Vagina (tissue), 2 donors: Measurements from ENCODE around the gene PSME3IP1. TPM values are rescaled to one million over a fixed set of nuclear protein-coding genes. Genes with fewer than 3 reads are reported as not detected.
"Not testable (repeated sequence)": the region's sequence is repeated elsewhere in the genome, so short reads cannot be mapped to it uniquely, and the experiment has no call there.

Experiments used
- DNase-seq, 2 donors: peaks; one replicate each; pipeline ENCODE4 v3.0.0-alpha.2; 2017; ENCODE audit errors: extremely low spot score in 2 of 2
- H3K27ac ChIP-seq: fragments of 200-600 bp; sonication (generic); one replicate; pipeline ENCODE4 v1.5.1; 2019
- H3K27me3 ChIP-seq: fragments of 200-600 bp; sonication (generic); one replicate; pipeline ENCODE4 v1.5.1; 2019
- H3K36me3 ChIP-seq, 2 donors: fragments of 200-600 bp; sonication (generic); one replicate each; pipeline ENCODE4 v1.5.1; 2017 to 2019
- H3K4me1 ChIP-seq: fragments of 200-600 bp; sonication (generic); one replicate; pipeline ENCODE4 v1.5.1; 2019
- H3K4me3 ChIP-seq, 2 donors: fragments of 200-600 bp; sonication (generic); 1 replicate in 1 of 2; 2 replicates in 1 of 2; pipeline ENCODE4 v1.5.1; 2016 to 2019
- H3K9me3 ChIP-seq: fragments of 200-600 bp; sonication (generic); one replicate; pipeline ENCODE4 v1.5.1; 2019
- POLR2A ChIP-seq, 2 donors: fragments of 450-650 bp; IDR thresholded peaks; one replicate each; pipeline ENCODE4 v1.6.1; 2017; ENCODE audit warnings: antibody characterized with exemption in 2 of 2, mild to moderate bottlenecking in 2 of 2, moderate library complexity in 2 of 2
- POLR2AphosphoS5 ChIP-seq, 2 donors: sonication (generic); formaldehyde crosslinking; IDR thresholded peaks; one replicate each; pipeline ENCODE4 v1.9.0; 2017; ENCODE audit warnings: antibody characterized with exemption in 2 of 2, mild to moderate bottlenecking in 2 of 2, low read depth in 1 of 2; ENCODE audit not compliant: insufficient read depth in 1 of 2
- intact Hi-C: fragments of 100-400 bp; cut with DNase I; formaldehyde crosslinking; loops from one replicate; pipeline ENCODE4 v1.15.1; 2023
- total RNA-seq: library from RNA; depleted of rRNA; stranded (reverse); fragments of >200 nt; gene quantifications from one replicate; pipeline ENCODE4 v1.2.3, GENCODE V29; 2016
- TF ChIP-seq, protein P1 (sequence below), 3 experiments: fragments of 450-650 bp in 2 of 3; fragments of 200-600 bp in 1 of 3; sonication (generic) in 1 of 3; IDR thresholded peaks; one replicate each; pipeline ENCODE4 v1.5.1; 2017 to 2019; ENCODE audit warnings: antibody characterized with exemption in 3 of 3, mild to moderate bottlenecking in 2 of 3, moderate library complexity in 2 of 3

PSME3IP1 gene
- total RNA-seq, 1 donor from 2014 or later: 70.5 TPM

DNA sequence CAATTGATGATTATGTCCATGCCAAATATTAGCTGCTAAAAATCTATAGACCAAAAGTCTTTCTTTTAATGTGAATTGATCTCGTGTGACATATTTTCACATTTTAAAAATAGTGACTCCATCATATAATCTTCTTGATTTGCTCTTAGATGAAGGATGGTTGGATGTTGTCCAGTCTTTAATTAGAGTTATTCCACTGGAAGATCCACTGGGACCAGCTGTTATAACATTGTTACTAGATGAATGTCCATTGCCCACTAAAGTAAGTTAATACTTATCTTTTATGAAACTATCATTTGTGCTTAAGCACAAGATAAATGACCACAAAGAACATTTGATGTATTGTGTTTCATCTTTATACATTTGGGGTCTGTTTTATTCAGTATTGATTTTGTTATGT, 23.1 kb upstream of the PSME3IP1 start:
- Histone ChIP-seq H3K27ac (no peak overlapping the region), H3K27me3 (no peaks in the 10 kb centered on the region), H3K4me3 (no peak overlapping the region), H3K36me3 (peaks cover 0 to 68% of the 10 kb centered on the region in 2 donors), H3K9me3 (no peaks in the 10 kb centered on the region), H3K4me1 (peaks cover 7% of the 10 kb centered on the region)
- TF ChIP-seq, protein P1, sequence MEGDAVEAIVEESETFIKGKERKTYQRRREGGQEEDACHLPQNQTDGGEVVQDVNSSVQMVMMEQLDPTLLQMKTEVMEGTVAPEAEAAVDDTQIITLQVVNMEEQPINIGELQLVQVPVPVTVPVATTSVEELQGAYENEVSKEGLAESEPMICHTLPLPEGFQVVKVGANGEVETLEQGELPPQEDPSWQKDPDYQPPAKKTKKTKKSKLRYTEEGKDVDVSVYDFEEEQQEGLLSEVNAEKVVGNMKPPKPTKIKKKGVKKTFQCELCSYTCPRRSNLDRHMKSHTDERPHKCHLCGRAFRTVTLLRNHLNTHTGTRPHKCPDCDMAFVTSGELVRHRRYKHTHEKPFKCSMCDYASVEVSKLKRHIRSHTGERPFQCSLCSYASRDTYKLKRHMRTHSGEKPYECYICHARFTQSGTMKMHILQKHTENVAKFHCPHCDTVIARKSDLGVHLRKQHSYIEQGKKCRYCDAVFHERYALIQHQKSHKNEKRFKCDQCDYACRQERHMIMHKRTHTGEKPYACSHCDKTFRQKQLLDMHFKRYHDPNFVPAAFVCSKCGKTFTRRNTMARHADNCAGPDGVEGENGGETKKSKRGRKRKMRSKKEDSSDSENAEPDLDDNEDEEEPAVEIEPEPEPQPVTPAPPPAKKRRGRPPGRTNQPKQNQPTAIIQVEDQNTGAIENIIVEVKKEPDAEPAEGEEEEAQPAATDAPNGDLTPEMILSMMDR (IDR thresholded peaks at IDR 0.05): no peak
- TF ChIP-seq POLR2AphosphoS5 (IDR thresholded peaks at IDR 0.05; ENCODE audit: insufficient read depth in 1 of 2, low read depth in 1 of 2) (no peak), POLR2A (IDR thresholded peaks at IDR 0.05) (no peak)
- no peak for DNase-seq
- intact Hi-C loops: no loop called here

DNA sequence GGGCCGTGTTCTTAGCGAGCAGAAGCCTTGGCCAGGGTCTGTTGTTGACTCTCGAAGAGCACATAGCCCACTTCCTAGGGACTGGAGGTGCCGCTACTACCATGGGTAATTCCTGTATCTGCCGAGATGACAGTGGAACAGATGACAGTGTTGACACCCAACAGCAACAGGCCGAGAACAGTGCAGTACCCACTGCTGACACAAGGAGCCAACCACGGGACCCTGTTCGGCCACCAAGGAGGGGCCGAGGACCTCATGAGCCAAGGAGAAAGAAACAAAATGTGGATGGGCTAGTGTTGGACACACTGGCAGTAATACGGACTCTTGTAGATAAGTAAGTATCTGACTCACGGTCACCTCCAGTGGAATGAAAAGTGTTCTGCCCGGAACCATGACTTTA, 18.8 kb upstream of the PSME3IP1 start:
- peaks cover 0 to 36% of the 10 kb centered on the region in 2 donors for H3K36me3 ChIP-seq
- intact Hi-C loops: no loop called here
- DNase-seq: no peak

DNA sequence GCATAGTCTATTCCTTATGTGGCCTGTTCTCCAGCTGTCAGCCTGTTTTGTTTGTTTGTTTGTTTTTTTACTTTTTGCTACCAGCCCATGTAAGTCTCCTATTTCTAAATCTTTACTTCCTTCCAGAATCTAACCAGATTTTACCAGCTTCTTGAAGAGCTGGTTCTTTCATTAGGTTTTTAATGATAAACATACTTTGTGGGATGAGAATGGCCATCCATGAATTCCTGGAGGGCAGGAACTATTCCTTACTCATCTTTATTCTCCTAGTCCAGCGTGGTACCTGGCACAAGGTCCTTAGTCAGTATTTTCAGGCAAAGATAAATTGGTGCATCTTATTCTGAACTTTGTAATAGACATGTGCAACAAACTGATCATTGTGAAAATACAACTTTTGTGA, 17.6 kb upstream of the PSME3IP1 start:
- Histone ChIP-seq H3K27me3 (no peaks in the 10 kb centered on the region), H3K9me3 (no peaks in the 10 kb centered on the region), H3K27ac (no peak overlapping the region), H3K4me3 (no peak overlapping the region), H3K4me1 (peaks cover 4% of the 10 kb centered on the region), H3K36me3 (peaks cover 0 to 24% of the 10 kb centered on the region in 2 donors)
- intact Hi-C loops: no loop called here
- TF ChIP-seq POLR2AphosphoS5 (IDR thresholded peaks at IDR 0.05; ENCODE audit: insufficient read depth in 1 of 2, low read depth in 1 of 2) (no peak), POLR2A (IDR thresholded peaks at IDR 0.05) (no peak)
- TF ChIP-seq, protein P1 (IDR thresholded peaks at IDR 0.05): no peak
- DNase-seq: no peak

More for the DNA sequence above, 18.8 kb upstream of the PSME3IP1 start:
- Histone ChIP-seq H3K27me3 (no peaks in the 10 kb centered on the region), H3K9me3 (no peaks in the 10 kb centered on the region), H3K27ac (no peak overlapping the region), H3K4me3 (no peak overlapping the region), H3K4me1 (peaks cover 4% of the 10 kb centered on the region)
- TF ChIP-seq POLR2AphosphoS5 (IDR thresholded peaks at IDR 0.05; ENCODE audit: insufficient read depth in 1 of 2, low read depth in 1 of 2) (no peak), POLR2A (IDR thresholded peaks at IDR 0.05) (no peak)
- TF ChIP-seq, protein P1 (IDR thresholded peaks at IDR 0.05): no peak

DNA sequence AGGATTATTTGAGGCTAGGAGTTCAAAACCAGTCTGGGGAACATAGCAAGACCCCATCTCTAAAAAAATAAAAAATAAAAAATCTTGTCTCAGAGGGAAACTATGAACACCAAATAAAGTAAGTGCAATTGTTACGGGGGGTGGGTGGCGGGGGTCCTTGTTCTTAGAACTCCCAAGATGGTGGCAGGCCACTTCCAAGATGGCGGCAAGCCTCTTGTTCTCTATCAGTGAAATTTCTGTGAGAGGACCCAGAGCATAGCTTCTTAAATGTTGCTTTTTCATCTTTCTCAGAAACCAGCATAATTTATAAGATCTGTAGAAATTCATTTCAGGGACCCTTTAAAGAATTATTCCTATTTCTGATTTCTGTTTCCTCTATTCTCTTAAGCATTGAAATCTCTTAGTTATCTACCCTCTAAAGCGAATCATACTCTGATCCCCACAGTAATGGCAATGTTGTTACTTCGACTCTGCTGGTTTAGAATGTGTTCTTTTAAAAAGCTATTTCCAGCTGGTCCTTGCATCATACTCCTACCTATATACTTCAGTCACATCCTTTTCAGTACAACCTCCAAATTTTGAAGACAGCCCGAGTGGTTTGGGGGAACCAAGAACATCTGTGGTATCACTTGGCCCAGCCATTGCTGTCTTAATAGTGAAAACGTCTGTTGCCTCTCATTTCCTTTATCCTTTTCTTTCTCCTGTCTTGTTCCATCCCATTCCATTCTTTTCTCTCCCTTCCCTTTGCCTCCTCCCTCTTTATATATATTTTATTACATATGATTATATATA, 16.5 kb upstream of the PSME3IP1 start:
- H3K4me3 ChIP-seq: no peak overlapping the region
- H3K9me3 ChIP-seq: no peaks in the 10 kb centered on the region
- peaks cover 8% of the 10 kb centered on the region for H3K4me1 ChIP-seq
- no peak for DNase-seq
- no peak overlapping the region for H3K27ac ChIP-seq
- H3K27me3 ChIP-seq: no peaks in the 10 kb centered on the region
- TF ChIP-seq POLR2AphosphoS5 (IDR thresholded peaks at IDR 0.05; ENCODE audit: insufficient read depth in 1 of 2, low read depth in 1 of 2) (no peak), POLR2A (IDR thresholded peaks at IDR 0.05) (no peak)
- TF ChIP-seq, protein P1 (IDR thresholded peaks at IDR 0.05): no peak
- H3K36me3 ChIP-seq: peaks cover 0 to 18% of the 10 kb centered on the region in 2 donors
- intact Hi-C loops: no loop called here

DNA sequence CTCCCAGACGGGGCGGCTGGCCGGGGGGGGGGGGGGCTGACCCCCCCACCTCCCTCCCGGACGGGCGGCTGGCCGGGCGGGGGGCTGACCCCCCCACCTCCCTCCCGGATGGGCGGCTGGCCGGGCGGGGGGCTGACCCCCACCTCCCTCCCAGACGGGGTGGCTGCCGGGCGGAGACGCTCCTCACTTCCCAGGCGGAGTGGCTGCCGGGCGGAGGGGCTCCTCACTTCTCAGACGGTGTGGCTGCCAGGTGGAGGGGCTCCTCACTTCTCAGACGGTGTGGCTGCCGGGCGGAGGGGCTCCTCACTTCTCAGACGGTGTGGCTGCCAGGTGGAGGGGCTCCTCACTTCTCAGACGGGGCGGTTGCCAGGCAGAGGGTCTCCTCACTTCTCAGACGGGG, 15.1 kb upstream of the PSME3IP1 start:
- H3K9me3 ChIP-seq, intact Hi-C loops, H3K27me3 ChIP-seq, H3K27ac ChIP-seq, H3K4me3 ChIP-seq, DNase-seq, H3K4me1 ChIP-seq: not testable (repeated sequence)
- H3K36me3 ChIP-seq: peaks cover 0 to 14% of the 10 kb centered on the region in 2 donors

DNA sequence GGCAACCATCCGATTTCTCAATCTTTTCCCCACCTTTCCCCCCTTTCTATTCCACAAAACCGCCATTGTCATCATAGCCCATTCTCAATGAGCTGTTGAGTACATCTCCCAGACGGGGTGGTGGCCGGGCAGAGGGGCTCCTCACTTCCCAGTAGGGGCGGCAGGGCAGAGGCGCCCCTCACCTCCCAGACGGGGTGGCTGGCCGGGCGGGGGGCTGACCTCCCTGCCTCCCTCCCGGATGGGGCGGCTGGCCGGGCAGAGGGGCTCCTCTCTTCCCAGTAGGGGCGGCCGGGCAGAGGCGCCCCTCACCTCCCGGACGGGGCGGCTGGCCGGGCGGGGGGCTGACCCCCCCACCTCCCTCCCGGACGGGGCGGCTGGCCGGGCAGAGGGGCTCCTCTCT, 14.5 kb upstream of the PSME3IP1 start:
- DNase-seq, H3K36me3 ChIP-seq, H3K27ac ChIP-seq, intact Hi-C loops, H3K4me1 ChIP-seq, H3K4me3 ChIP-seq, H3K27me3 ChIP-seq, H3K9me3 ChIP-seq: not testable (repeated sequence)
